NCI-H748 (cell line): ENCODE measurements around the gene CIDEB.

ENCODE experiments used
- DNase-seq: peaks from one replicate; lab custom pipeline; 2025; ENCODE audit not compliant: unreplicated experiment; lab: John Stamatoyannopoulos, UW

The CIDEB gene

DNA sequence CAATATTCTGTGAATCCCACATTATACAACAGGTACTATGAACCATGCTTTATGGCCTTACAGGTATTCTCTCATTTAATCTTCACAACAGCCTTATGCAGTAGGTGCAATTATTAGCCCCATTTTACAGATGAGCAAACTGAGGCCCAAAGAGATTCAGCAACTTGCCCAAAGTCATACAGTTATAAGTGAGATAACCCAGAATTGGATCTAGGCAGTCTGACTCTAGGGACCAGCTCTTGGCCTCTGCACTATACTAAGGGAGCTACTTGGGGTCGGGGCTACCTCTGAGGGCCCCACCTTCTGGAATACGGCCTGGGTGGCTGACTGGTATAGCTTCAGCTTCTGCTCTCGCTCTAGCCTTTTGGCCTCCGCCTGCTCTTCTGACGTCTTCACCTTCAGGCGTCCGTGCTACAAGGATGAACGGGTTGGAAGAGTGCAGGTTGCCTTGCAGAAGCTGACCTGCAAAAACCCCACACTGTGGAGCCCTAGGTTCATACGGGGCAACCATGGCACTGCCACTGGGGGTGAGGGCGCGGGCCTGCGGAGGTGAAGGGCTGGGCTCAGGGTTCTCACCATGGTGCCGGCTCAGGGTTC lies 37.1 kb downstream of the CIDEB start:
- DNase-seq: peak; percentile 56

DNA sequence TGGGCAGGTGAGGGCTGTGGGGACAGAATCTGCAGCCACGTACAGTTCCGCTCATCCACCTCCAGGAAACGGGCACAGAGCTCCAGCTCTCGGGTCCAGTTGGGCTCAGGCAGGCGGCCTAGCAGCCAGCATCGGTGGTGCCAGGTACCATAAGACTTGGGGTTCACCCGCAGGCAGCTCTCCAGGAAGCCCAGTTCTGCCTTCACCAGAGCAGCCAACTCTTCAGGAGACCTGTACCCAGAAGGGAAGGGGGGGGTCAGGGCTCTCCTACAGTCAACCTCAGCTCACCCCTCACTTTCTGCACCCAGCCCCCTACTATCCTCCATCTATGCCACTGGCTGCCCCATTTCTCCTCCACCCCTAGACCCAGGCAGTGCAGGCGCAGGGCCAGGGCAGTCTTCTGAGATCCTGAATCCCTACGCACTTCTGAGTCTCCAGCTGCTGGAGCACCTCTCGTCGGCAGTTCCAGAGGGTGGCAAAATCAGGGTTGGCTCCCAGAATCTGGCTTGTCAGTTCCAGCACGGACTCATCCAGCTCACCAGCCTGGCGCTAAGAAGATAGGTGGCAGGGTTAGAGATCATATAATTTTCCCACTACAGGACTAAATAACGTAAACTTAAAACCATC lies 37.8 kb downstream of the CIDEB start:
- no peak for DNase-seq

DNA sequence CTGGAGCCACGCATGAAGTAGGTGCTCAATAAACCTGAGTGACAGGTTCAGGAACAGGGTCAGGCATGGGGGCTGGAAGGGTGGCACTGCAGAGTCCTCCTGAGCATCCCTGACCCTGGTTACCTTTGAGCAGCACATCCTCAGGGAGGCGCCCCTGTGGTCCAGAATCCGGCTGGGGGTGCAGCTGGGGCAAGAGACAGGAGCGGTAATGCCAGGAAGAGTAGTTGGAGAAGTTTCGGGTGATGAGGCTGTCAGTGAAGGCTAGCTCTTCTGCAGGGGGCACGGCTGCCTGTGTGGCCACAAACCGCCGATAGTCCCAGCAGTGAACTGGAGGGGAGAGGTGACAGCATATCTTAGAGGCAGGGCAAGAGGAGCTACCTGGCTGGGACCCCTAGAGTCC lies 38.4 kb downstream of the CIDEB start:
- DNase-seq: no peak

DNA sequence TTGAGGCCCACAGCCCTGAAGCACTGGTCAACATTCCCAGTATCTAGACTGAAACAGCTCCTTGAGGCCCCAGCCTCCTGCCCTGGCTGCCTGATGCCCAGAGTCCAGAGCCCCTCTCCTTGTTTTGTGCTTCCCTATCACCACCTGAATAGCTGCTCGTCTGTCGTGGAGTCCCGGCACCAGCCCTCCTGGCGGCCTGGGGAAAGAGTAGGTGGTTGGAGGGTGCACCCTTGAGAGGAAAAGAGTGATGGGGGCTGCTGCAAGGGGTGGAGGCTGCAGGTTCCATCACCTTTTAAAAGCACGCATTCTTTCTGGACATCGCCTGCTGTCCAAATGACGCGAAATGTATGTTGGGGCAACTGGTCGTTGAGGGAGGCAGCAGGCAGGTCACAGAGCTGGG lies 39.6 kb downstream of the CIDEB start:
- no peak for DNase-seq

DNA sequence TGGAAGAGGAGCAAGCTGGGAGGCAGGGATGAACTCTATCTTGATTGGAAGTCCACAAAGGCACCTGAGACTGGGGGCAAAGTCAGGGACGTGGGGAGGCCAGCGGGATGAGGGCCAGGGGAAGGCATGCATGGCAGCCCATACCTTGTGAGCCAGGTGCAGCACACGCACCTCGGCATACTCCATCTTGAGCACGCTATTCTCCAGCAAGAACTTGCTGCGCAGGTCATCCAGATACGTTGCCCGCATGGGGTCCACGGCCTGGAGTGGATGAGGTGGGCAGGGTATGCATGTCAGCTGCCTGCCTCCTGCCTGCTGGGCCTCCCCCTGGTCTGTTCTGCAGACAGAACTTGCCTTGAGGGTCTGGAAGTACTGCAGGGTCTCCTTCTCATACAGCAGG lies 40.3 kb downstream of the CIDEB start:
- no peak for DNase-seq

DNA sequence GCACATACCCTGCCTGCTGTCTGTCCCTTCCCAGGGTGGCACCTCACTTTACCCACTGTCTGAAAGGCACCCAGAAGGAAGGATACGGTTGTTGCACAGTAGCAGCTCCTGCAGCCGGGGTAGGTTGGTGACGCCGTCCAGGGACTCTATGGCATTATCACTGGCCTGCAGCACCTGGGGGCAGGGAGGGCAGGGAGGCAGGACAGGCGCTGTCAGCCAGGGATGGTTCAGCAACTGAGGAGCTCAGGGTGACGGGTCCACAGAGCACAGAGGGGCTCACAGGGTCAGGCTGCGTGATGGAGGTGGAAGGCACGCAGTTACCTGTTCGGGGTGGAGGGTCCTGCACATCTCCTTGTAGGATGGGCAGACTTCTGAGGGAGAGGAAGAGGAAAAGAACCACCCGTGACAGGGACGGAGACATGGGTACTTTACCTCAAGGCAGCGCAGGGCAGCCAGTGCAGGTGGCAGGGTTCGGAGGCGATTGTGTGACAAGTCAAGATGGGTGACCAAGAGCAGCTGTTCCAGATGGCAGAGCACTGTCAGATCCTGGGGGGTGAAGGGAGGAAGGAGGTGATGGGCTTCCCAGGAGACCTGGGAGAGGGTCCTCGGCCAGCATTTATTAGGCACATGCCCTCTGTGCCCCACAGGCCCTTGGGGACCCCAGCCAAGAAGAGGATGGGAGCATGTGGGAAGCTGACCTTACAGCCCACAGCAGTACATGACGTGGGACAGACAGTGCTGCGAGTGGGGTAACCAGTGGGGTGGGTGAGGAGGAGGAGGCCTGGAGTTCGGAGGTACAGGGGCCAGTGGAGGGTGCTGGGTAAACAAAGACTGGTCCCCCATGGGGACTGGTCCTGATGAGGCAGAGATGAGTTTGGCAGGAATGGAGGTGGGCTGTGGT lies 41.2 kb downstream of the CIDEB start:
- no peak for DNase-seq

DNA sequence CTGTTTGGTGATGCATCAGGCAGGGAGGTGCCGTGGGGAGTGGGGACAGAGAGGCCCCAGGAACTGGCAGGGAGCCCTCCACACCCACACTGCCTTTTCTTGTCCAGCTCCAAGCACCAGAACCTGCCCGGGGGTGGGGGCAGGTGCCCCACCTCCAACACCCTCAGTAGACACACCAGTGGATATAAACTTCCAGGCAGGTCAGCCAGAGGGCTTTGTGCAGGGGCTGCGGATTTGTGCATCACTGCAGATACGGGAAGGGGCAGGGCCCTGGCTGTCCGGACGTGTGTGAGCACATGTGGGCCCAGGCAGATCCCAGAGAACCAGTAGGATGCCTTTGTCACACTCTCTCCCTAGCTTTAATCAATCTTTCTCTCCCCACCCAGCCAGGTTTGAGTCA lies 43.5 kb downstream of the CIDEB start:
- no peak for DNase-seq

DNA sequence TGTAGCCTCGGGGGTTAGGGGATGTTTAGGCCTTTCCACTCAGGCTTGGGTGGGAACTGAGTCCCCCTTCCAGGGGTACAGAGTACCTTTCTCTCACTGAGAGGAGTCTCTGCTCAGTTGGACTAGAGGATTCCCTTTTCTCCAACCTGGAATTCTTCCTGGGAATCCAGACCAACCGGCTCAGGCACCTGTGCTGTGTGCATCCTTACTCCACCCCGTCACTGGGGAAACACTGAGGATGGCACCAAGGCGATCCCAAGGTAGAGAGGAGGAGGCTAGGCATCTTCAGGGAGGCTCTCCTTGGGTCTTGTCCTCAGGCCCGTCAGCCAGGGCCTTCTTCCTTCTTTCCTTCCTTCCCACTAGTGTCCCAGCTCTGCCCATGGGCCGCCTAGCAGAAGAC lies 43.9 kb downstream of the CIDEB start:
- DNase-seq: no peak

DNA sequence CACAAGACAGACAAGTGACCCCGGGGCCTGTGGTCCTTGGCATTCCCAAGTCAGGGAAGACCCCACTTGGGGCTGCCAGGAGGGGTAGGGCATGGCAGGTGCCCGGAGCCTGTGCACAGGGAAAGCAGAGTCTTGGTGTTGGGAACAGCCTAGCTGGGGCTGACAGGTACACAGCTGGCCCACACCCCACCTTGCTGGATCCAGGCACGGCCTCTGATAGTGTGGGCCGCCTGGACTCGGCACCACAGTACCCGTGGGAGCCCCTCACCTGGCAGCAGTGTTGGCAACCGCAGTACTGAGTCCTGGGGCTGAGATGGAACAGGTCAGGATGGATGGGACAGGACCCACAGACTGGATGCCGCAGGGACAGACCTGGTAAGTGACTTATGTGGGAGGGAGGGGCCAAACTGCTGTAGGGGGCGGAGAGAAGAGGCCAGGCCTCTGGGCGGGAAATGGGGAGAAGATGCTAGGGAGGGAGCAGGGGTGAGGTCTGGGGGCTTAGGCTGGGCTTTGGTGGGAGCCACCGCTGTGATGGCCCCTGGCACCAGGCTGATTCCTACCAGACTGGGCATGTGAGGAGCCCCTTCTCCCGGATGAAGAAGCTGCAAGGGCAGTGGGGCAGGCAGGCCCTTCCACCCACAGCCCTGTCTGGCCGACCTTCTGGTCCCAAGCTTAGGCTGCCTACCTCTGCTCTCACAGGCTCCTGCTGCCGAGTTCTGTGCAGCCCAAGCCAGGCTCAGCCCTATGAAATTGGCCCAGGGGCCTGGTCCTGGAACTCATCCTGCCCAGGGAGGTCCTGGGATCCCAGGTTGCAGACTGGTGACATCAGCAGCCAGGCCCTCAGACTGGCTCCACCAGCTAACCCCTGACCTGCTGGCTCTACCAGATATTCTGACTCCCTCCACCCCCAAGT lies 44.7 kb downstream of the CIDEB start, which contains the start of gene TGM1:
TGM1 (minus strand) TSS at position 357 of the 913 bp plus-strand sequence. CDS start 825 bp downstream, outside the sequence.
- no peak for DNase-seq

DNA sequence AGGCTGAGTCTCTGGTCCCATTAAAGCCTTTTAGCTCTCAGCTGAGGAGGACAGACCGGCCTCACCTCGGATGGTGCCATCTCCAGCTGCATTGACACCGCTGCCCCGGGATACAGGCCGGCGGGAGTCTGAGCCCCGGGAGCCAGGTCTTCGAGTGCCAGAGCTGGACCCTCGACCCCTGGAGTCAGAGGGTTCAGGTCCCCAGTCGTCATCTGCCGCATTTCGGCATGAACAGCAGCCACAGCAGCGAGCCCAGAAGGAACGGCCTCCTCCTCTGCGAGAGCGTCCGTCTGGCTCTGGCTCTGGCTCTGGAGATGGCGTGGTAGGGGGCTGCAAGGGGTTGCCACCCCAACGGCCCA lies 45.8 kb downstream of the CIDEB start:
- no peak for DNase-seq

DNA sequence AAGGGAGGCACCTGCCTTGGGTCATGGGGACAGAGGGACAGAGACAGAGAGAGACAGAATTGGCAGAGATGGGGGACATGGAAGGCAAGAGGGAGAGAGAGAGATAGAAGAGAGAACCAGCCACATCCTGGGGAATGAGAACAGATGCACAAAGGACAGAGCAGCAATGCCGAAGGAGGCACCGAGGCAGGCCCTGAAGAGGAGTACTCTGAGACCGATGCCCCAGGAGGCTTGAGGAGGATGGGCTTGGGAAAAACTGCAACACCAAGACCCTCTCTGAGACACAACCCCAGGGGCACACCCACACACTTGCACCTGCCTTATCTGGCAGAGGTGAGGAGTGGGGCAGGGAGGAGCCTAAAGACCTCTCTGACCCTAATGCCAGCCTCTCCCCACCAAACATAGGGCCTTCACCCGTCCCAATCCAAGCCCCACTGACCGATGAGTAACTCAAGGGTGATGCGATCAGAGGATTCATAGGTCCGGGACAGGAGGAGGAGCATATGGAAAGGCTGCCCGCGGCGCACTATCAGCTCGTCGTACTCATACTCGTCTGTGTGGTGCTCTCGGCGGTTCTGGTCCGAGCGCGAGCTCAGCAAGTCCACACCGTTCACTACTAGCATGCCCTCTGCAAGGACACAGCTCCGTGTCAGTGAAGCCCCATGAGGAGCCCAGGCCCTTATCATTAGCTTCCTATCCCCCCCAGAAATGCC lies 46.4 kb downstream of the CIDEB start:
- DNase-seq: no peak

DNA sequence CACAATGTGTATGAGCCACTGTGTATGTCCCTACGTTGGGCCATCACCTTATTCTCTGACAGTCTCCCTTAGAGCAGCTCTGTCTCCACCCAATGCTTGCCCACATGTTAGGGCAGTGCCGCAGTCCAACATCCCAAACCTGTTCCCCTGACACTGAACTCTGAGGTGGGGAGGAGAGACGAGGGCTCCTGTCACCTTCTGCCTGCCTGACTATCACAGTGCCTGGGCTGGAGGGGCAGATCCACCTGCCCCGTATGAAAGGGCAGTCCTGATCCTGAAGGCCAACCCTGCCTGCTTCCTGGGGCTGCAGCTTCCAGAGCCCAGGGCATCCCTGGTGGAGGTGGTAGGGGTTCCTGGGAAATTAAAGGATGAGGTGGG lies 47.0 kb downstream of the CIDEB start:
- no peak for DNase-seq

DNA sequence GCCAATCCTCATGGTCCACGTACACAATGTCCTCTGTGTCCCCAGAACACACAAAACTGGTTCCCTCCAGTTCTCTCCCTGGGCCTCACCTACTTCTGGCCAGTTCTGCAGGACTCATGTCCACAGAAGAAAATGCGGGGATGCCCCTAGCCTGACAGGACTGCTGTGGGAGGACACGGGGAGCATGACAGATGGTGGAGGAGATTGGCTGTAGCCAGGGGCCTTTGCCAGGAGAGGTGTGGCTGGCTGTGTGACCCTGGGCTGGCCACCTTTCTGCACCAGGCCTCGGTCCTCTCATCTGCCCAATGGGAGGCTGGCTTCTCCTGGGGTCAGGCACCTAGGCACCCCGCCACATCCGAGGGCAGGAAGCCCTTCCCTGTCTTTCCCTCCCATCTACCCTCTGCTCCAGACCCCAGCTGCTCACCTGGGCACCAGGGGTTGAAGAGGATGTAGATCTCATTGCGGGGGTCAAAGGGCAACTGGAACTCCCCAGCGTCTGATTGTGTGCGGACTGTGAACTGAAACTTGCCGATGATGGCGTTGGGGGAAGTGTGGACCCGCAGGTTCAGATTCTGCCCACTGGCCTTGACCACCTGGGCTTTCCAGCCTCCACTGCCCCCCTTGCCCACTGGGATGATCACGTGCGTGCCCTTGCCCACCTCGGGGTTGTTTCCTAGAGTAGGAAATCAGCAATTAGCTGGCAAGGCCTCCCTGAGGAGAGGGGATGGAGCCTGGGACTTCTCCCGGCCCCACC lies 47.6 kb downstream of the CIDEB start:
- no peak for DNase-seq

DNA sequence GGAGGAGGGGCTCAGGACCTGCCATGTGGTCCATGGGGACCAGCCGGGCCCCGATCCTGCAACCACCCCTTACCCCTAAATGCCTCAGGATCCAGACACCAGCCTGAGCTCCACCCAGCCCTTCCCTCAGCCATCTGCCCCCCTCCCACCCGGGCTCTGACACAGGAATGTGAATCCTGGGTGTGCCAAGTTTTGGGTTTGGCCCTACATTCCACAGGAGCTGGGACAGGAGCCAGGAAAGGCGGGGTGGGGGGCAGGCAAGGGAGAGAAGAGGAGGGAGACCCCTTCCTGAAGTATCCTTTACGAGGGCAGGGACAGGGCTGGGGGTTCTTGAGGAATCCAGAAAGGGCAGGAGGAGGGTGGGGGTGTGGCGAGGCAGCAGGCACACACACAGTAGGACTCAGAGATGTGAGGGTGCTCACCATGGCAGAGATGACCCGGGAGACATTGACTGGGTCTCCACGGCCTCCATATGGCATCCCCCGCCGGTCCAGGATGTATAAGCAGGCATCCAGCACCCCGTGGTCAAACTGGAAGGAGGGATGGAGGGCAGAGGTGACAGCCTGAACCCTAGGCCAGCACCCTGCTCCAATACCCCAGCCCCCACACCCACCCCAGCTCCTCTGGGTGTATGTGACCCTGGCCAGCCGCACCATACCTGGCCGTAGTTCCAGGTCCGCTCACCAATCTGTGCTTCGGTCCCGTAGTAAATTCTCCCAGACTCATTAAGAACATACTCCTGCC lies 48.3 kb downstream of the CIDEB start:
- no peak for DNase-seq

DNA sequence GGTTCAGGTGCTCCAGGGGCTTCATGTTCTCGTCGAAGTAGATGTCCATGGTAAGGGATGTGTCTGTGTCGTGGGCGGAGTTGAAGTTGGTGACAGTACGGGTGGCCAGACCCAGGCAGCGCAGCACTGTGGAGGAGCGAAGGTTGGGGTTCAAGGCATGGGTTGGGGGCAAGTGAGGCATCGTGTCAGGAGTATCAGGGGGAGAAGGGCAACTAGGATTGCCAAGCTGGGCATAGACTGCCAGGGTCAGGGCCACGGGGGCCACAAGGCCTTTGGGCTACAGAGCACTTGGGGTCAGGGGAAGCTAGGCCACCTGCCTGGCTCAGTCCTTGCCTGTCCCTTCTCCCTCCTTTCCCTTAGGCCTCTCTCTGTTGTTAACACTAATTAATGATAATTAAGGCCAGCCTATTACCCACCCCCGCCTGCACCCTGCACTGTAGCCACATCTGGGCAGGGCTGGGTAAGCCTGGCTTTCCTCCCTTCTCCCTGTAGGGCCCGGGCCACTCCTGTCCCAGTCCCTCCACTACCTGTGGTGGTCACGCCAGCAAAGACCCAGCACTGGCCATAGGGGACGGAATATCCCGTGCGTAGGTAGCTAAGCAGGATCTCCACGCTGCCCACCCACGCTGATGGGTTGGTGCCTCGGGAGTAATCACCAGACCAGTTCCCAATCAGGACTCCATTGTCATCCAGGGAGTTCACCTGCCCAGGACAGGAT lies 49.1 kb downstream of the CIDEB start:
- DNase-seq: no peak

DNA sequence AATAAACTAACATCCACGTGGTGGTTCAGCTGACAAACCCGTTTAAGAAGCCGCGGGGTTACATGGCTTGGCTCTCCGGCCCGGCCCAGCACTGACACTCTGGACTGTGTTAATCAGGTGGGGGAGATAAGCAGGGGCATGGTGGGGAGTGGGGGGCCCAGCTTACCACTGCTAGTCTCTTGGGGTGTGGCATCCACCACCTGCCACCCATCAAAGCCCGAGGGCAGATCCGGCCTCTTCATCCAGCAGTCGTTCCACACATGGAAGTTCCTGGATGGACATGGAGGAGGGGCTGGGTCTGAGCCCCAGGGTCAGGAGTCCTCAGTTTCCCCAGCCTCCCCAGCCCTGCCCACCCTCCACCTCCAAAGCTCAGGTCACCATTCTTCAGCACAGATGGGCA lies 49.7 kb downstream of the CIDEB start:
- DNase-seq: no peak

DNA sequence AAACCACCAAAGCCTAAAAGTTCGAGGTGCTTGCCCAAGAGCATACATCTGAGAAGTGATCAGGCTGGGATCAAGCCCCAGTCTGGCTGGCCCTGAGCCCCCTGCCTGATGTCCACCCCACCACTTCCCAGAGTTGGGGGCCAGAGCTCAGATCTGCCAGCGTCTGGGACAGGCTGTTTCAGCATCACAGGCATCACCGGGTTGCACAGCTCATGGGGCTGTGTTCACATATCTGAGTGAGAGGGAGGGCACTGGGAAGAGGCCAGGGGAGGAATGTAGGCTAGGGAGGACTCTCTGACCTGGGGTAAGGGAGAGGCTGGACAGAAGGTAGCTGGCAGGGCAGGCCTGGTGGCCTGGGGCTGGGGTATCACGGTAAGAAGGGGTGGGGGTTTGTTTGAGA lies 50.8 kb downstream of the CIDEB start:
- DNase-seq: no peak

DNA sequence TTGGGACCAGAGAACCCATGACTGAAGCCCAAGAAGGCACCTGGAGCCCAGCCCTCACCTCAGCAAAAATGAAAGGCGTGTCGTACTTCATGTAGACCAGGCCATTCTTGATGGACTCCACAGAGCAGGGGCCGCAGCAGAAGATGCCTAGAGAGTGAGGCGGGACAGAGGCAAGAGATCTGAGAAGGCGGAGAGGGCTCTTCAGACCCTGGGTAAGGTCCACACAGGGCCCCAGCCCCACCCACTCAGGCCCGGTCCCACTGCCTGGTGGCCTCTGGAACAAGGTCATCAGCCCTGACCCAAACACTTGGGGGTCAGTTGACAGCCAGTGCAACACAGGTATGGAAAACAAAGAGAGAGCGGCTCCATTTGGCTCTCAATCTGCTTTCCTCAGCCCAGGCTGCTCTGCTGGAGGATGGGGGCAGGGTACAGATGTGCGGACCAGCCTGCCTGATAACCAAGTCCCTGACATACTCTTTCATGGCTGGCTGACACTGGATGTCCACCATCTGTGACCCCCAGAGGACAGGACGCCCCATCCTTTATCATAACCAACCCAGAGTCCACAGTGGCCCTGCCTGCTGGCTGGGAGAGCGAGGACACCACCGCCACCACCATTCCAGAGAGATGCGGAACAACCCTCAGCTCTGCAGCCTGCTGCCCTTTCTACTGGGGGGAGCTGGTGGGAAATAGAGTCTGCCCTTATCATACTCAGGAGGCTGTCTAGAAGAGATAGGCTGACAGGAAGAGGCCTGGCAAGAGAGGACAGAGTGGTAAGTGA lies 51.7 kb downstream of the CIDEB start:
- DNase-seq: no peak
